Right lobe of liver (tissue), 6 donors: Measurements from ENCODE around the gene RAB26. TPM values are rescaled to one million over a fixed set of nuclear protein-coding genes. Genes with fewer than 3 reads are reported as not detected.
"Not testable (repeated sequence)": the region's sequence is repeated elsewhere in the genome, so short reads cannot be mapped to it uniquely, and the experiment has no call there.

Experiments used
- ATAC-seq, 4 donors: fragments of 200-7000 bp; cut with Tn5 transposase; one replicate each; pipeline ENCODE4 v1.9.1; 2020; ENCODE audit warnings: mild to moderate bottlenecking in 4 of 4, moderate library complexity in 4 of 4
- DNase-seq, 3 donors: peaks; one replicate each; pipeline ENCODE4 v3.0.0-alpha.2; 2020
- H3K27ac ChIP-seq, 3 donors: fragments of 200-600 bp; one replicate each; pipeline ENCODE4 v1.8.0; 2022
- H3K27me3 ChIP-seq, 2 donors: fragments of 200-600 bp; one replicate each; pipeline ENCODE4 v1.8.0; 2022
- H3K36me3 ChIP-seq, 4 donors: fragments of 200-600 bp; sonication (generic) in 1 of 4; one replicate each; pipeline versions ENCODE4 v1.5.1 to v1.8.0; 2017 to 2022; ENCODE audit warnings: control low read depth in 1 of 4
- H3K4me1 ChIP-seq, 4 donors: fragments of 200-600 bp; sonication (generic) in 1 of 4; one replicate each; pipeline versions ENCODE4 v1.5.1 to v1.8.0; 2017 to 2022; ENCODE audit warnings: control low read depth in 1 of 4
- H3K4me3 ChIP-seq, 3 donors: fragments of 200-600 bp; one replicate each; pipeline ENCODE4 v1.8.0; 2022
- H3K9me3 ChIP-seq, 4 donors: fragments of 200-600 bp; sonication (generic) in 1 of 4; one replicate each; pipeline versions ENCODE4 v1.5.1 to v1.8.0; 2017 to 2022; ENCODE audit warnings: control low read depth in 1 of 4
- POLR2A ChIP-seq: fragments of 450-650 bp; IDR thresholded peaks from one replicate; pipeline ENCODE4 v1.6.1; 2017; ENCODE audit warnings: antibody characterized with exemption, mild to moderate bottlenecking
- WGBS: methylation state at CpG from one replicate; pipeline ENCODE4 v1.1.6; 2018; ENCODE audit warnings: low coverage, low lambda C conversion rate; ENCODE audit not compliant: insufficient coverage; ENCODE audit errors: missing lambda C conversion rate; 5-methylcytosine and 5-hydroxymethylcytosine counted together
- intact Hi-C, 2 donors: fragments of 100-400 bp; cut with DNase I; formaldehyde crosslinking; loops; one replicate each; pipeline versions ENCODE4 v1.11.2 to v1.14.1; 2022
- total RNA-seq, 6 experiments: library from RNA; depleted of rRNA in 2 of 6; stranded (reverse); fragments of >200 nt in 2 of 6; fragmentation: NEBNext Ultra II Directional in 3 of 6; extraction: Animal tissue kit (Norgen Biotek cat#: 25700) in 3 of 6; gene quantifications; one replicate each; pipeline versions ENCODE4 v1.1.0 to v1.2.4, GENCODE V29; 2016 to 2023
- TF ChIP-seq, protein P1 (sequence below), 4 donors: fragments of 200-600 bp in 3 of 4; fragments of 450-650 bp in 1 of 4; IDR thresholded peaks; one replicate each; pipeline versions ENCODE4 v1.5.1 to v1.8.0; 2016 to 2022; ENCODE audit warnings: antibody characterized with exemption in 4 of 4, mild to moderate bottlenecking in 2 of 4
- donor health status: DM: no; HTN: yes; CAD: no.
- donor health status: DM: no; HTN: no; CAD: no.
- donor health status: DM: no; HTN: no; CAD: no.
- donor health status: DM: no; HTN: yes; CAD: no.
- donor health status: DM: no; HTN: yes; CAD: no.

The RAB26 gene
- total RNA-seq, 6 experiments from 2014 or later, result 3.8 to 14.6 (median 8.7) TPM

GRCh38 chr16:2122429-2122828, 26.0 kb upstream of the RAB26 start:
- TF ChIP-seq POLR2A, result no peak
- TF ChIP-seq, protein P1, sequence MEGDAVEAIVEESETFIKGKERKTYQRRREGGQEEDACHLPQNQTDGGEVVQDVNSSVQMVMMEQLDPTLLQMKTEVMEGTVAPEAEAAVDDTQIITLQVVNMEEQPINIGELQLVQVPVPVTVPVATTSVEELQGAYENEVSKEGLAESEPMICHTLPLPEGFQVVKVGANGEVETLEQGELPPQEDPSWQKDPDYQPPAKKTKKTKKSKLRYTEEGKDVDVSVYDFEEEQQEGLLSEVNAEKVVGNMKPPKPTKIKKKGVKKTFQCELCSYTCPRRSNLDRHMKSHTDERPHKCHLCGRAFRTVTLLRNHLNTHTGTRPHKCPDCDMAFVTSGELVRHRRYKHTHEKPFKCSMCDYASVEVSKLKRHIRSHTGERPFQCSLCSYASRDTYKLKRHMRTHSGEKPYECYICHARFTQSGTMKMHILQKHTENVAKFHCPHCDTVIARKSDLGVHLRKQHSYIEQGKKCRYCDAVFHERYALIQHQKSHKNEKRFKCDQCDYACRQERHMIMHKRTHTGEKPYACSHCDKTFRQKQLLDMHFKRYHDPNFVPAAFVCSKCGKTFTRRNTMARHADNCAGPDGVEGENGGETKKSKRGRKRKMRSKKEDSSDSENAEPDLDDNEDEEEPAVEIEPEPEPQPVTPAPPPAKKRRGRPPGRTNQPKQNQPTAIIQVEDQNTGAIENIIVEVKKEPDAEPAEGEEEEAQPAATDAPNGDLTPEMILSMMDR (IDR thresholded peaks at IDR 0.05), result no peak
- Histone ChIP-seq H3K4me1 (peaks cover 0 to 2% (median 0%) of the 10 kb centered on the region in 4 donors), H3K27me3 (no peaks in the 10 kb centered on the region), H3K27ac (no peak overlapping the region), H3K9me3 (no peaks in the 10 kb centered on the region), H3K36me3 (no peaks in the 10 kb centered on the region), H3K4me3 (no peak overlapping the region)
- intact Hi-C loops, result no loop called here
- DNase-seq, result no peak
- no peak for ATAC-seq
- WGBS, result 100% methylated on average over 2 of the region's 17 CpGs

DNA sequence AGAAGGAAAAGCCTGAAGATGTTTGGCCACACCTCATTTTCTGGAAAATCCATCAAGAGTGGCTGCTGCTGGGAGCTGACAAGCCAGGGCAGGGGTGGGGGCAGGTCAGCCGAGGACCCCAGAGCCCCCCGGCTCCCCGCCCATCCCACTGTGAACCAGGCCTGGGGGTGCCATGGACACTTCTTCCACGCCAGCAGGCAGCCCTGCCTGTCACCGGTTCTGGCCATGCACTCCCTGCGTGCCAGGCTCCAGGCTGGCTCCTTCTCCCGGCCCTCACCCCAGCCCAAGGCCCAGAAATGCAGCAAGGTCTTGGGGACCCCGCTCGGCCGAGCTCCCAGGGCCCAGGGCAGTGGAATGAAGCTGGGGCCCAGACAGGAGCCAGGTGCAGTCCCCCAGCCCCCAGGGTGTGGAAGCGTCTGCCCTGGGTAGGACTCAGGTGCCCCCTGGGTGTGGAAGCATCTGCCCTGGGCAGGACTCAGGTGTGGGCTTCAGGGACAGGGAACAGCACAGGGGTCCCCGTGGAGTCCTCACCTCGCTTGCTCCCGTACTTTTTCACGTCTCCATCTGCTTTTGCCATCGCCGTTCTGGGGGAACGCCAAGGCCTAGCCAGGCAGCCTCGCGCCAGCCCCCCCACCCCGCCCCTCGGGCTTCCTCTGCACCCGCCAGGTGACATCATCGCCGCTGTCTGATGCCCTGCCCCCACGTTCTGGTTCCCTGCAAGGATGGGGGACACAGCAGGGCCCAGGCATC, 25.3 kb upstream of the RAB26 start:
- DNase-seq, H3K36me3 ChIP-seq, intact Hi-C loops, H3K4me3 ChIP-seq, H3K27me3 ChIP-seq, H3K4me1 ChIP-seq, ATAC-seq, H3K27ac ChIP-seq, H3K9me3 ChIP-seq: not testable (repeated sequence)
- 80% methylated on average over 3 of the region's 26 CpGs for WGBS

- H3K9me3 ChIP-seq, H3K4me3 ChIP-seq, intact Hi-C loops, H3K36me3 ChIP-seq, H3K4me1 ChIP-seq, ATAC-seq, DNase-seq, H3K27me3 ChIP-seq: not testable (repeated sequence)
- no CpG with 5 or more reads among the region's 27 CpGs for WGBS
- peak overlapping the region; percentile 53 to 70 (median 56) for H3K27ac ChIP-seq
Observed at GRCh38 chr16:2123706-2124376, 24.6 kb upstream of the RAB26 start.

GRCh38 chr16:2124377-2124693, 24.1 kb upstream of the RAB26 start:
- ATAC-seq, H3K4me3 ChIP-seq, H3K9me3 ChIP-seq, H3K36me3 ChIP-seq, intact Hi-C loops, H3K4me1 ChIP-seq, DNase-seq, H3K27me3 ChIP-seq: not testable (repeated sequence)
- peak overlapping the region; percentile 53 to 70 (median 56) for H3K27ac ChIP-seq
- 35% methylated on average over 4 of the region's 11 CpGs for WGBS

GRCh38 chr16:2124694-2125444, 23.6 kb upstream of the RAB26 start:
- ATAC-seq, result peak in 3 of 4 donors; percentile 6 to 27 (median 22)
- DNase-seq, result peak in 1 of 3 donors; percentile 55
- H3K27ac ChIP-seq, result peak overlapping the region; percentile 53 to 70 (median 56)

DNA sequence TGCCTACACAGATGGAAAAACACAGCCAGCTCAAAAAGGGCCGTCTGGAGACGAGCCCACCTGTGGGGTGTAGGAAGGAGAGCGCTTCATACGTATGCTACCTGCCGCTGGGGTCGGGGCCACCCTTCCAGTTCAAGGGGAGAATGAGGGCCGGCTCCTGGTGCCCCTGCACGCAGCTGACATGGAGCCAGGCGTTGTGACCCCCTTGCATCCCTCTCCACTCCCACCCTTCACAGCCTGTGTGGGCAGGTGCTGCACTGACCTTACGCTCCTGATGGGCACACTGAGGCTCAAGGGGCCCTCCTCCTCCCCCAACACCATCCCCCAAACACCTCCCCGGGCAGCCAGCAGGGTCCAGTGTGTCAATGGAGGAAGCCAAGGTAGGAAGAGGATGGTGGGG, 22.8 kb upstream of the RAB26 start:
- whole genome bisulfite sequencing, result 53% methylated on average over 3 of the region's 11 CpGs
- DNase-seq, intact Hi-C loops, H3K4me3 ChIP-seq, ATAC-seq, H3K4me1 ChIP-seq, H3K27me3 ChIP-seq, H3K36me3 ChIP-seq, H3K9me3 ChIP-seq: not testable (repeated sequence)
- peak overlapping the region in 2 of 3 donors; percentile 36 to 53 for H3K27ac ChIP-seq

More at GRCh38 chr16:2124694-2125444, 23.6 kb upstream of the RAB26 start:
- H3K9me3 ChIP-seq, H3K36me3 ChIP-seq, intact Hi-C loops, H3K27me3 ChIP-seq, H3K4me1 ChIP-seq, H3K4me3 ChIP-seq: not testable (repeated sequence)
- WGBS, result 37% methylated on average over 2 of the region's 37 CpGs

- H3K9me3 ChIP-seq, H3K36me3 ChIP-seq, intact Hi-C loops, H3K27ac ChIP-seq, H3K4me3 ChIP-seq, ATAC-seq, H3K4me1 ChIP-seq, H3K27me3 ChIP-seq: not testable (repeated sequence)
- peak in 1 of 3 donors; percentile 57 for DNase-seq
- 57% methylated on average over 3 of the region's 21 CpGs for WGBS
Observed at GRCh38 chr16:2126161-2126743, 22.2 kb upstream of the RAB26 start.

GRCh38 chr16:2126928-2127556, 21.4 kb upstream of the RAB26 start:
- H3K36me3 ChIP-seq, H3K27ac ChIP-seq, H3K27me3 ChIP-seq, H3K9me3 ChIP-seq, H3K4me1 ChIP-seq, intact Hi-C loops, H3K4me3 ChIP-seq: not testable (repeated sequence)
- ATAC-seq, result peak in 2 of 4 donors; percentile 1 to 21
- WGBS, result 100% methylated on average over 8 of the region's 31 CpGs
- DNase-seq, result peak in 1 of 3 donors; percentile 67

DNA sequence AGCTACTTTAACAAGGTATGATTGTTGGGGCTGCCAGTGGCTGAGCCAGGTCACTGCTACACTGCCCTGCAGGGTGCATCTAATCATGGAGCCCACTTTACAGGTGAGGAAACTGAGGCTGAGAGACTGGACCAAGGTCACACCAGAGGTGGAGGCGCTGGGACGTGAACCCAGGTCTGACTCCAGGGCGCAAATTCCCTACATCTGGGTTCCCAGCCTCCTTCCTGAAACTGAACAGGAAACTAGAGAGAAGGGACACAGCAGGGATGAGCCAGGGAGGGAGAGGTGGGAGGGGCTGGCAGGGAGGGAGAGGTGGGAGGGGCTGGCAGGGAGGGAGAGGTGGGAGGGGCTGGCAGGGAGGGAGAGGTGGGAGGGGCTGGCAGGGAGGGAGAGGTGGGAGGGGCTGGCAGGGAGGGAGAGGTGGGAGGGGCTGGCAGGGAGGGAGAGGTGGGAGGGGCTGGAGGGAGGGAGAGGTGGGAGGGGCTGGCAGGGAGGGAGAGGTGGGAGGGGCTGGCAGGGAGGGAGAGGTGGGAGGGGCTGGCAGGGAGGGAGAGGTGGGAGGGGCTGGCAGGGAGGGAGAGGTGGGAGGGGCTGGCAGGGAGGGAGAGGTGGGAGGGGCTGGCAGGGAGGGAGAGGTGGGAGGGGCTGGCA, 20.7 kb upstream of the RAB26 start:
- H3K27me3 ChIP-seq, H3K4me1 ChIP-seq, H3K4me3 ChIP-seq, intact Hi-C loops, DNase-seq, H3K9me3 ChIP-seq, H3K36me3 ChIP-seq, H3K27ac ChIP-seq: not testable (repeated sequence)
- 17% methylated on average over 3 of the region's 3 CpGs for WGBS
- peak; percentile 51 to 63 (median 61) for ATAC-seq
